NCI-H1694 treated with DMSO at 0.1 percent for 48 hours (cell line): ENCODE results near the gene TTC34.
"Not testable (repeated sequence)": the region's sequence is repeated elsewhere in the genome, so short reads cannot be mapped to it uniquely, and the experiment has no call there.

ENCODE experiments used
- DNase-seq: peaks from one replicate; lab custom pipeline; 2025; lab: John Stamatoyannopoulos, UW

Gene TTC34

GRCh38 chr1:2775333-2775732 lies 26.2 kb downstream of the TTC34 start:
- DNase-seq, result not testable (repeated sequence)

DNA sequence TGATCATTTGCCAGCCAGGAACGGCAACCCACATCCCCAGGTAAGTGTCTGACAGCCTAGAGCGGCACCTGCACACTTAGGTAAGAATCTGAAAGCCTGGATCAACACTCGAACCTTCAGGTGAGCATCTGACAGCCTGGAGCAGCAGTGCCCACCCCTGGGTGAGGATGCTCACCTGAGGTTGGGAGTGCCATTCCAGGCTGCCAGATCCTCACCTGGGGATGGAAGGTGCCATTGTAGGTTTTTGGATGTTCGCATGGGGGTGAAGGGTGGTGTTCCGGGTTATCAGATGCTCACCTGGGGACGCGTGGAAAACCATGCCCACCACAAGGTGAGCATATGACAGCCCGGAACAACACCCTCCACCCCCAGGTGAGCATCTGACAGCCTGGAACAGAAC lies 33.4 kb downstream of the TTC34 start:
- not testable (repeated sequence) for DNase-seq

DNA sequence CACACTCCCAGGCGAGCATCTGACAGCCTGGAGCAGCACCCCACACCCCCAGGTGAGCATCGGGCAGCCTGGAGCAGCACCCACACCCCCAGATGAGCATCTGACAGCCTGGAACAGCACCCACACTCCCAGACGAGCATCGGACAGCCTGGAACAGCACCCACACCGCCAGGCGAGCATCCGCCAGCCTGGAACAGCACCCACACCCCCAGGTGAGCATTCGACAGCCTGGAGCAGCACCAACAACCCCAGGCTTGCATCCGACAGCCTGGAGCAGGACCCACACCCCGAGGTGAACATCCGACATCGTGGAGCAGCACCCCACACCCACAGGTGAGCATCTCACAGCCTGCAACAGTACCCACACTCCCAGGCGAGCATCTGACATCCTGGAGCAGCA lies 42.1 kb downstream of the TTC34 start:
- DNase-seq, result not testable (repeated sequence)

DNA sequence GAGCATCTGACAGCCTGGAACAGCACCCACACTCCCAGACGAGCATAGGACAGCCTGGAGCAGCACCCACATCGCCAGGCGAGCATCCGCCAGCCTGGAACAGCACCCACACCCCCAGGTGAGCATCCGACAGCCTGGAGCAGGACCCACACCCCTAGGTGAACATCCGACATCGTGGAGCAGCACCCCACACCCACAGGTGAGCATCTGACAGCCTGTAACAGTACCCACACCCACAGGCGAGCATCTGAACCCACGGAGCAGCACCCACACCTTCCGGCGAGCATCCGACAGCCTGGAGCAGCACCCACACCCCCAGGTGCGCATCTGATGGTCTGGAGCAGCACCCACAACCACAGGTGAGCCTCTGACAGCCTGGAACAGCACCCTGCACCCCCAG lies 44.0 kb downstream of the TTC34 start:
- not testable (repeated sequence) for DNase-seq

DNA sequence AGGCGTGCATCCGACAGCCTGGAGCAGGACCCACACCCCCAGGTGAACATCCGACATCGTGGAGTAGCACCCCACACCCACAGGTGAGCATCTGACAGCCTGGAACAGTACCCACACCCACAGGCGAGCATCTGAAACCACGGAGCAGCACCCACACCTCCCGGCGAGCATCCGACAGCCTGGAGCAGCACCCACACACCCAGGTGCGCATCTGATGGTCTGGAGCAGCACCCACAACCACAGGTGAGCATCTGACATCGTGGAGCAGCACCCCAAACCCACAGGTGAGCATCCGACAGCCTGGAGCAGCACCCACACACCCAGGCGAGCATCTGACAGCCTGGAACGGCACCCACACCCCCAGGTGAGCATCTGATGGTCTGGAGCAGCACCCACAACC lies 46.1 kb downstream of the TTC34 start:
- not testable (repeated sequence) for DNase-seq

DNA sequence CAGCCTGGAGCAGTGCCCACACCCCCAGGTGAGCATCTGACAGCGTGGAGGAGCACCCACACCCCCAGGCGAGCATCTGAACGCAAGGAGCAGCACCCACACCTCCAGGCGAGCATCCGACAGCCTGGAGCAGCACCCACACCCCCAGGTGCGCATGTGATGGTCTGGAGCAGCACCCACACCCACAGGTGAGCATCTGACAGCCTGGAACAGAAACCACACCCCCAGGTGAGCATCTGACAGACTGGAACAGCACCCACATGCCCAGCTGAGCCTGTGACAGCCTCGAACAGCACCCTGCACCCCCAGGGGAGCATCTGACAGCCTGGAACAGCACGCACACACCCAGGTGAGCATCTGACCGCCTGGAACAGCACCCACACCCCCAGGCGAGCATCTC lies 46.9 kb downstream of the TTC34 start:
- not testable (repeated sequence) for DNase-seq

DNA sequence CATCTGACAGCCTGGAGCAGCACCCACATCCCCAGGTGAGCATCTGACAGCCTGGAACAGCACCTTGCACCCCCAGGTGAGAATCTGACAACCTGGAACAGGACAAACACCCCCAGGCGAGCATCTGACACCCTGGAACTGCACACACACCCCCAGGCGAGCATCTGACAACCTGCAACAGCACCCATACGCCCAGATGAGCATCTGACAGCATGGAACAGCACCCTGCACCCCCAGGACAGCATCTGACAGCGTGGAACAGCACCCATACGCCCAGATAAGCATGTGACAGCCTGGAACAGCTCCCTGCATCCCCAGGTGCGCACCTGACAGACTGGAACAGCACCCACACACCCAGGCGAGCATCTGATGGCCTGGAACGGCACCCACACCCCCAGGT lies 49.0 kb downstream of the TTC34 start:
- not testable (repeated sequence) for DNase-seq

DNA sequence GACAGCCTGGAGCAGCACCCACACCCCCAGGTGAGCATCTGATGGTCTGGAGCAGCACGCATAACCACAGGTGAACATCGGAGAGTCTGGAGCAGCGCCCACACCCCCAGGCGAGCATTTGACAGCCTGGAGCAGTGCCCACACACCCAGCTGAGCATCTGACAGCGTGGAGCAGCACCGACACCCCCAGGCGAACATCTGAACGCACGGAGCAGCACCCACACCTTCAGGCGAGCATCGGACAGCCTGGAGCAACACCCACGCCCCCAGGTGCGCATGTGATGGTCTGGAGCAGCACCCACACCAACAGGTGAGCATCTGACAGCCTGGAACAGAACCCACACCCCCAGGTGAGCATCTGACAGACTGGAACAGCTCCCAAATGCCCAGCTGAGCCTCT lies 49.6 kb downstream of the TTC34 start:
- not testable (repeated sequence) for DNase-seq

DNA sequence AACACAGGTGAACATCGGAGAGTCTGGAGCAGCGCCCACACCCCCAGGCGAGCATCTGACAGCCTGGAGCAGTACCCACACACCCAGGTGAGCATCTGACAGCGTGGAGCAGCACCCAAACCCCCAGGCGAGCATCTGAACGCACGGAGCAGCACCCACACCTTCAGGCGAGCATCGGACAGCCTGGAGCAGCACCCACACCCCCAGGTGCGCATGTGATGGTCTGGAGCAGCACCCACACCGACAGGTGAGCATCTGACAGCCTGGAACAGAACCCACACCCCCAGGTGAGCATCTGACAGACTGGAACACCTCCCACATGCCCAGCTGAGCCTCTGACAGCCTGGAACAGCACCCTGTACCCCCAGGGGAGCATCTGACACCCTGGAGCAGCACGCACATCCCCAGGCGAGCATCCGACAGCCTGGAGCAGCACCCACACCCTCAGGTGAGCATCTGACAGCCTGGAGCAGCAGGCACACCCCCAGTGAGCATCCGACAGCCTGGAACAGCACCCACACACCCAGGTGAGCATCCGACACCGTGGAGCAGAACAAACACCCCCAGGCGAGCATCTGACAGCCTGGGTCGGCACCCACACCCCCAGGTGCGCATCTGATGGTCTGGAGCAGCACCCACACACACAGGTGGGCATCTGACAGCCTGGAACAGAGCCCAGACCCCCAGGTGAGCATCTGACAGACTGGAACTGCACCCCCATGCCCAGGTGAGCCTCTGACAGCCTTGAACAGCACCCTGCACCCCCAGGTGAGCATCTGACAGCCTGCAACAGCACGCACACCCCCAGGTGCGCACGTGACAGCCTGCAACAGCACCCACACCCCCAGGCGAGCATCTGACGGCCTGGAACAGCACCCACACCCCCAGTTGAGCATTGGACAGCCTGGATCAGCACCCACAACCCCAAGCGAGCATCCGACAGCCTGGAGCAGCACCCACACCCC lies 50.4 kb downstream of the TTC34 start:
- not testable (repeated sequence) for DNase-seq

DNA sequence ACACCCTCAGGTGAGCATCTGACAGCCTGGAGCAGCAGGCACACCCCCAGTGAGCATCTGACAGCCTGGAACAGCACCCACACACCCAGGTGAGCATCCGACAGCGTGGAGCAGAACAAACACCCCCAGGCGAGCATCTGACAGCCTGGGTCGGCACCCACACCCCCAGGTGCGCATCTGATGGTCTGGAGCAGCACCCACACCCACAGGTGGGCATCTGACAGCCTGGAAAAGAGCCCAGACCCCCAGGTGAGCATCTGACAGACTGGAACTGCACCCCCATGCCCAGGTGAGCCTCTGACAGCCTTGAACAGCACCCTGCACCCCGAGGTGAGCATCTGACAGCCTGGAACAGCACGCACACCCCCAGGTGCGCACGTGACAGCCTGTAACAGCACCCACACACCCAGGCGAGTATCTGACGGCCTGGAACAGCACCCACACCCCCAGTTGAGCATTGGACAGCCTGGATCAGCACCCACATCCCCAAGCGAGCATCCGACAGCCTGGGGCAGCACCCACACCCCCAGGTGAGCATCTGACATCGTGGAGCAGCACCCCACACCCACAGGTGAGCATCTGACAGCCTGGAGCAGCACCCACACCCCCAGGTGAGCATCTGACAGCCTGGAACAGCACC lies 51.3 kb downstream of the TTC34 start:
- DNase-seq, result not testable (repeated sequence)

GRCh38 chr1:2748626-2749025 lies 52.9 kb downstream of the TTC34 start:
- DNase-seq, result not testable (repeated sequence)

- DNase-seq, result not testable (repeated sequence)
Observed at GRCh38 chr1:2694796-2695195, 106.7 kb downstream of the TTC34 start.

- DNase-seq, result not testable (repeated sequence)
Observed at GRCh38 chr1:2690180-2690579, 111.3 kb downstream of the TTC34 start.

DNA sequence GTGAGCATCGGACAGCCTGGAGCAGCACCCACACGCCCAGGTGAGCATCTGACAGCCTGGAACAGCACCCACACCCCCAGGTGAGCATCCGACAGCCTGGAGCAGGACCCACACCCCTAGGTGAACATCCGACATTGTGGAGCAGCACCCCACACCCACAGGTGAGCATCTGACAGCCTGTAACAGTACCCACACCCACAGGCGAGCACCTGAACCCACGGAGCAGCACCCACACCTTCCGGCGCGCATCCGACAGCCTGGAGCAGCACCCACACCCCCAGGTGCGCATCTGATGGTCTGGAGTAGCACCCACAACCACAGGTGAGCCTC lies 113.2 kb downstream of the TTC34 start:
- not testable (repeated sequence) for DNase-seq

DNA sequence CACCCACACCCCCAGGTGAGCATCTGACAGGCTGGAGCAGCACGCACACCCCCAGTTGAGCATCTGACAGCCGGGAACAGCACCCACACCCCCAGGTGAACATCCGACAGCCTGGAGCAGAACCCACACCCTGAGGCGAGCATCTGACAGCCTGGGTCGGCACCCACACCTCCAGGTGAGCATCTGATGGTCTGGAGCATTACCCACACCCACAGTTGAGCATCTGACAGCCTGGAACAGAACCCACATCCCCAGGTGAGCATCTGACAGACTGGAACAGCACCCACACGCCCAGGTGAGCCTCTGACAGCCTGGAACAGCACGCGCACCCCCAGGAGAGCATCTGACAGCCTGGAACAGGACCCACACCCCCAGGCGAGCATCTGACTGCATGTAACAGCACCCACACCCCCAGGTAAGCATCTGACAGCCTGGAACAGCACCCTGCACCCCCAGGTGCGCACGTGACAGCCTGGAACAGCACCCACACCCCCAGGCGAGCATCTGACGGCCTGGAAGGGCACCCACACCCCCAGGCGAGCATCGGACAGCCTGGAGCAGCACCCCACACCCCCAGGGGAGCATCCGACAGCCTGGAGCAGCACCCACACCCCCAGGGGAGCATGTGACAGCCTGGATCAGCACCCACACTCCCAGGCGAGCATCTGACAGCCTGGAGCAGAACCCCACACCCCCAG lies 113.7 kb downstream of the TTC34 start:
- DNase-seq, result not testable (repeated sequence)

DNA sequence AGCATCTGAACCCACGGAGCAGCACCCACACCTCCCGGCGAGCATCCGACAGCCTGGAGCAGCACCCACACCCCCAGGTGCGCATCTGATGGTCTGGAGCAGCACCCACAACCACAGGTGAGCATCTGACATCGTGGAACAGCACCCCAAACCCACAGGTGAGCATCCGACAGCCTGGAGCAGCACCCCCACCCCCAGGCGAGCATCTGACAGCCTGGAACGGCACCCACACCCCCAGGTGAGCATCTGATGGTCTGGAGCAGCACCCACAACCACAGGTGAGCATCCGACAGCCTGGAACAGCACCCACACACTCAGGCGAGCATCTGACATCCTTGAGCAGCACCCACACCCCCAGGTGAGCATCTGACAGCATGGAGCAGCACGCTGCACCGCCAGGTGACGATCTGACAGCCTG lies 114.3 kb downstream of the TTC34 start:
- not testable (repeated sequence) for DNase-seq

GRCh38 chr1:2686091-2686863 lies 115.2 kb downstream of the TTC34 start:
- not testable (repeated sequence) for DNase-seq

GRCh38 chr1:2685671-2686070 lies 115.8 kb downstream of the TTC34 start:
- not testable (repeated sequence) for DNase-seq

GRCh38 chr1:2684878-2685277 lies 116.6 kb downstream of the TTC34 start:
- not testable (repeated sequence) for DNase-seq

- not testable (repeated sequence) for DNase-seq
Observed at GRCh38 chr1:2684000-2684399, 117.5 kb downstream of the TTC34 start.

GRCh38 chr1:2683321-2683741 lies 118.2 kb downstream of the TTC34 start:
- not testable (repeated sequence) for DNase-seq

GRCh38 chr1:2682879-2683278 lies 118.6 kb downstream of the TTC34 start:
- DNase-seq, result not testable (repeated sequence)
